AG09309 (cell line): ENCODE results near the gene NR2E1.

ENCODE experiments used
- DNase-seq: peaks from one replicate; pipeline ENCODE4 v3.0.0-alpha.2; 2010; ENCODE audit warnings: low read depth
- H3K4me3 ChIP-seq: 2 replicates; pipeline ENCODE4 v1.5.1; 2011; ENCODE audit warnings: mild to moderate bottlenecking, low read depth, low read length, moderate library complexity; ENCODE audit not compliant: control insufficient read depth
- CTCF ChIP-seq: IDR thresholded peaks from 2 replicates; pipeline ENCODE4 v1.5.1; 2011; ENCODE audit warnings: mild to moderate bottlenecking, low read depth, low read length, inconsistent platforms; ENCODE audit not compliant: insufficient read depth, control insufficient read depth; ENCODE audit errors: missing control alignments

Gene NR2E1

GRCh38 chr6:108207013-108207412 is 41.2 kb downstream of the NR2E1 start:
- no peak for TF ChIP-seq CTCF
- DNase-seq, result no peak

GRCh38 chr6:108209738-108210137 is 43.9 kb downstream of the NR2E1 start:
- H3K4me3 ChIP-seq, result no peak overlapping the region
- DNase-seq, result no peak
- TF ChIP-seq CTCF, result no peak

More at GRCh38 chr6:108207013-108207412, 41.2 kb downstream of the NR2E1 start:
- H3K4me3 ChIP-seq, result no peak overlapping the region

GRCh38 chr6:108210556-108210955 is 44.7 kb downstream of the NR2E1 start:
- no peak for TF ChIP-seq CTCF
- no peak overlapping the region for H3K4me3 ChIP-seq
- no peak for DNase-seq

- DNase-seq, result no peak
- TF ChIP-seq CTCF, result no peak
- no peak overlapping the region for H3K4me3 ChIP-seq
These were observed 45.8 kb downstream of the NR2E1 start for GRCh38 chr6:108211671-108212070.

GRCh38 chr6:108222064-108222463 is 56.2 kb downstream of the NR2E1 start:
- DNase-seq, result no peak
- no peak for TF ChIP-seq CTCF
- H3K4me3 ChIP-seq, result no peak overlapping the region

- no peak for TF ChIP-seq CTCF
- no peak overlapping the region for H3K4me3 ChIP-seq
- DNase-seq, result no peak
These were observed 56.7 kb downstream of the NR2E1 start for GRCh38 chr6:108222504-108222903.

- no peak overlapping the region for H3K4me3 ChIP-seq
- DNase-seq, result no peak
- TF ChIP-seq CTCF, result no peak
These were observed 61.5 kb downstream of the NR2E1 start for GRCh38 chr6:108227290-108227689.
